ENCODE measurements around the gene MDN1. TPM values are rescaled to one million over a fixed set of nuclear protein-coding genes. Genes with fewer than 3 reads are reported as not detected.
"Not testable (repeated sequence)": the region's sequence is repeated elsewhere in the genome, so short reads cannot be mapped to it uniquely, and the experiment has no call there.

MDN1 gene
- total RNA-seq, 2 experiments from 2014 or later, result 48.6 to 62.3 TPM

- Histone ChIP-seq H3K4me2 (ENCODE audit: low read length) (no peak overlapping the region), H3K4me3 (ENCODE audit: low read depth, low read length, poor library complexity, severe bottlenecking) (no peak overlapping the region), H3K36me3 (ENCODE audit: insufficient read depth, low read length) (peaks cover 84% of the 10 kb centered on the region), H3K9me3 (ENCODE audit: low read length) (no peaks in the 10 kb centered on the region), H3K79me2 (ENCODE audit: insufficient read depth, low read depth, low read length) (no peaks in the 10 kb centered on the region), H4K20me1 (ENCODE audit: insufficient read depth, low read length) (no peaks in the 10 kb centered on the region), H3K9me2 (ENCODE audit: insufficient read depth, low read length) (no peaks in the 10 kb centered on the region), H2AFZ (ENCODE audit: low read length) (no peak overlapping the region), H3K4me1 (ENCODE audit: insufficient read depth, low read length, poor library complexity, severe bottlenecking) (no peaks in the 10 kb centered on the region), H3K27ac (ENCODE audit: low read depth, low read length, poor library complexity, severe bottlenecking) (no peak overlapping the region)
- POLR2A ChIA-PET, result interaction anchor here (1.2 kb wide), 1 partner anchor 11 kb away, joined by 3 read pairs; no protein-coding TSS in a partner anchor
- no peak for TF ChIP-seq EZH2phosphoT487 (IDR thresholded peaks at IDR 0.05; ENCODE audit: borderline replicate concordance, low read depth, low read length)
- TF ChIP-seq, protein P1, sequence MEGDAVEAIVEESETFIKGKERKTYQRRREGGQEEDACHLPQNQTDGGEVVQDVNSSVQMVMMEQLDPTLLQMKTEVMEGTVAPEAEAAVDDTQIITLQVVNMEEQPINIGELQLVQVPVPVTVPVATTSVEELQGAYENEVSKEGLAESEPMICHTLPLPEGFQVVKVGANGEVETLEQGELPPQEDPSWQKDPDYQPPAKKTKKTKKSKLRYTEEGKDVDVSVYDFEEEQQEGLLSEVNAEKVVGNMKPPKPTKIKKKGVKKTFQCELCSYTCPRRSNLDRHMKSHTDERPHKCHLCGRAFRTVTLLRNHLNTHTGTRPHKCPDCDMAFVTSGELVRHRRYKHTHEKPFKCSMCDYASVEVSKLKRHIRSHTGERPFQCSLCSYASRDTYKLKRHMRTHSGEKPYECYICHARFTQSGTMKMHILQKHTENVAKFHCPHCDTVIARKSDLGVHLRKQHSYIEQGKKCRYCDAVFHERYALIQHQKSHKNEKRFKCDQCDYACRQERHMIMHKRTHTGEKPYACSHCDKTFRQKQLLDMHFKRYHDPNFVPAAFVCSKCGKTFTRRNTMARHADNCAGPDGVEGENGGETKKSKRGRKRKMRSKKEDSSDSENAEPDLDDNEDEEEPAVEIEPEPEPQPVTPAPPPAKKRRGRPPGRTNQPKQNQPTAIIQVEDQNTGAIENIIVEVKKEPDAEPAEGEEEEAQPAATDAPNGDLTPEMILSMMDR (conservative IDR thresholded peaks at IDR 0.05; ENCODE audit: low read length), result no peak
- intact Hi-C loops (cut with micrococcal nuclease; ENCODE audit: unreplicated experiment), result no loop called here
- no TSS peak for BruUV-seq (replicated peaks)
- no peak for DNase-seq (ENCODE audit: low spot score)
- CTCF ChIA-PET (ENCODE audit: unreplicated experiment), result no interaction called here
Observed at GRCh38 chr6:89731924-89732567, 87.5 kb downstream of the MDN1 start.

DNA sequence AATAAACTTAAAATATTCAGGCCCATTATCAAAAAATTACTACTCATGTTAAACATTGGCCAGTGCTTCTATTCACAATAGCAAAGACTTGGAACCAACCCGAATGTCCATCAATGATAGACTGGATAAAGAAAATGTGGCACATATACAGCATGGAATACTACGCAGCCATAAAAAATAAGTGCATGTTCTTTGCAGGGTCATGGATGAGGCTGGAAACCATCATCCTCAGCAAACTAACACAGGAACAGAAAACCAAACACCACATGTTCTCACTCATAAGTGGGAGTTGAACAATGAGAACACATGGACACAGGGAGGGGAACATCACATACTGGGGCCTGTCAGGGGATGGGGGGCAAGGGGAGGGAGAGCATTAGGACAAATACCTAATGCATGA, 88.3 kb downstream of the MDN1 start:
- H3K9me3 ChIP-seq (ENCODE audit: low read length); H2AFZ ChIP-seq (ENCODE audit: low read length); H3K27ac ChIP-seq (ENCODE audit: low read depth, low read length, poor library complexity, severe bottlenecking); BruUV-seq (replicated peaks); POLR2A ChIA-PET; H3K4me3 ChIP-seq (ENCODE audit: low read depth, low read length, poor library complexity, severe bottlenecking); H3K9me2 ChIP-seq (ENCODE audit: insufficient read depth, low read length); intact Hi-C loops (cut with micrococcal nuclease; ENCODE audit: unreplicated experiment); H3K79me2 ChIP-seq (ENCODE audit: insufficient read depth, low read depth, low read length); CTCF ChIA-PET (ENCODE audit: unreplicated experiment); H4K20me1 ChIP-seq (ENCODE audit: insufficient read depth, low read length); H3K4me2 ChIP-seq (ENCODE audit: low read length); H3K4me1 ChIP-seq (ENCODE audit: insufficient read depth, low read length, poor library complexity, severe bottlenecking); DNase-seq (ENCODE audit: low spot score): not testable (repeated sequence)
- H3K36me3 ChIP-seq (ENCODE audit: insufficient read depth, low read length), result peaks cover 84% of the 10 kb centered on the region

DNA sequence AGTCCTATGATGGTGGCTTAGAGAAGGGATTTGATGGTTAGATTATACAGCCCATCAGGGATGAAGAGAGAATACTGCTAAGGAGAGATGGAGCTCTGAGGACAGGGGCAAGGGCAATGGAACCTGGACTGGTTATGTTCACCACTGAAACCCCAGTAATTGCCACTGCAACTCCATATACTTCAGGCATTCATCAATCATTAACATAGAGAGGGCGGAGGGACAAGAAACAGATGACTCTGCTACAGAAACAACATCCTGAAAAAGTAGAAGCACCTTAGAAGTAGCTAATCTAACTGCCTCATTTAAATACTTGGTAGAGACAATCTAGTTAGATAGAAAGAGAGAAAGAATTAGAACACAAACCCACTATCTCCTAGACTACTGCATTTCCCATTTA, 89.8 kb downstream of the MDN1 start:
- intact Hi-C loops (cut with micrococcal nuclease; ENCODE audit: unreplicated experiment), result no loop called here
- no peak for DNase-seq (ENCODE audit: low spot score)
- no TSS peak for BruUV-seq (replicated peaks)

More for the DNA sequence above, 89.8 kb downstream of the MDN1 start:
- Histone ChIP-seq H3K4me2 (ENCODE audit: low read length) (no peak overlapping the region), H4K20me1 (ENCODE audit: insufficient read depth, low read length) (no peaks in the 10 kb centered on the region), H2AFZ (ENCODE audit: low read length) (no peak overlapping the region), H3K4me3 (ENCODE audit: low read depth, low read length, poor library complexity, severe bottlenecking) (no peak overlapping the region), H3K27ac (ENCODE audit: low read depth, low read length, poor library complexity, severe bottlenecking) (no peak overlapping the region), H3K4me1 (ENCODE audit: insufficient read depth, low read length, poor library complexity, severe bottlenecking) (no peaks in the 10 kb centered on the region), H3K9me3 (ENCODE audit: low read length) (no peaks in the 10 kb centered on the region), H3K79me2 (ENCODE audit: insufficient read depth, low read depth, low read length) (no peaks in the 10 kb centered on the region), H3K9me2 (ENCODE audit: insufficient read depth, low read length) (no peaks in the 10 kb centered on the region), H3K36me3 (ENCODE audit: insufficient read depth, low read length) (peaks cover 89% of the 10 kb centered on the region)
- ChIA-PET CTCF (ENCODE audit: unreplicated experiment) (no interaction called here), POLR2A (no interaction called here)
- TF ChIP-seq EZH2phosphoT487 (IDR thresholded peaks at IDR 0.05; ENCODE audit: borderline replicate concordance, low read depth, low read length), result no peak
- TF ChIP-seq, protein P1 (conservative IDR thresholded peaks at IDR 0.05; ENCODE audit: low read length), result no peak

Measured in OCI-LY7 (cell line).